Measurements from ENCODE around the gene FBXW4. TPM values are rescaled to one million over a fixed set of nuclear protein-coding genes. Genes with fewer than 3 reads are reported as not detected.
A peak's percentile ranks its signal among the peaks of the same experiment; 100 is the strongest.

Gene FBXW4
- total and polyA plus RNA-seq, 5 donors from 2014 or later, result 3.5 to 70.9 (median 5.9) TPM

DNA sequence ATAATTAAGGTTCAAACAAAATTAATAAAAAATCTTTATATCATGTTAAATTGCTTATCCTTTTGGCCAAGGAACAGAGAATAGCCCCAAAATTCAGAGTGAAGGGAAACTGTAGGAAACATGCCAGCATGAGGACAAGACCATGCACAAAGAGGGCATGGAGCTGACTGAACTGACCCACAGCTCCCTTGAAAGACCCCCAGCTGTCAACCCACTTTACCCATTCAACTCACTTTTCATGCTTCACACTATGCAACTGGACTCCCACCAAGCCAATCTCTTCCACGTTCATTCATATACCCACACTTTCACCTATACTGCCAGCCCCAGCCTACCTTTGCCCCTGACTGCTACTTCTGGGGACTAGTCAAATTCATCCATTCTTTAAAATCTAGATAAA lies 10.2 kb downstream of the FBXW4 start:
- H3K9me3 Mint-ChIP-seq, result peaks cover 0 to 2% (median 0%) of the 10 kb centered on the region in 7 donors
- H3K27ac Mint-ChIP-seq, result peak overlapping the region in 1 of 3 donors; percentile 43
- H3K4me1 Mint-ChIP-seq, result peaks cover 53 to 70% (median 62%) of the 10 kb centered on the region in 4 donors
- H3K36me3 Mint-ChIP-seq, result peaks cover 33% of the 10 kb centered on the region
- DNase-seq (no peak), ATAC-seq (ENCODE audit: low read depth in 2 of 2) (no peak)
- no peaks in the 10 kb centered on the region for H3K4me1 ChIP-seq (ENCODE audit: control insufficient read depth, insufficient read depth, low read length, poor library complexity, severe bottlenecking)
- no peak overlapping the region for H3K4me3 ChIP-seq (ENCODE audit: low read depth, low read length)
- no peaks in the 10 kb centered on the region for H3K27me3 ChIP-seq (ENCODE audit: control insufficient read depth, insufficient read depth, low read length)
- no peaks in the 10 kb centered on the region for H3K9me3 ChIP-seq (ENCODE audit: control insufficient read depth in 2 of 2, low read length in 2 of 2)
- no peak overlapping the region for H3K4me3 Mint-ChIP-seq
- peaks cover 14% of the 10 kb centered on the region for H3K36me3 ChIP-seq (ENCODE audit: control insufficient read depth, insufficient read depth, low read length)
- no peaks in the 10 kb centered on the region for H3K27me3 Mint-ChIP-seq
- no peak overlapping the region for H3K27ac ChIP-seq (ENCODE audit: insufficient read depth, low read length, poor library complexity, severe bottlenecking)

DNA sequence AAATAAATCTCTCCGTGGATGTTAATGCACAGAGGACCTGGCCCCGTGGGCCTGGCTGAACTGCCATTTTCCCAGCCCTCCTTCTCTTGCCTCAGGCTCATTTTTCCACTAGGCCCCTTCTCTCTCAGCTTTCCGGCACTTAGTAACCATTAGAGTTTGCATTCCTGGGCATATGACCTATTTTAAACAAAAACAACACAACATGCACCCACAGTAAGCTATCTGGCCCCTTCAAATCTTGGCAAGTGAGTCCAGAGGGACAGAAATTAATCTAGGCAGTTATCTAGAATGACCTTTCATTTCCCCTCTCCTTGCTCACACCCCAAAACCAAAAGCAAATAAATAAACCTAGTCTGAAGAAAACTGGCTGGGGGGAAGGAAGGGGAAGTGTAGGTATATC lies 11.7 kb downstream of the FBXW4 start:
- Histone ChIP-seq H3K36me3 (ENCODE audit: control insufficient read depth, insufficient read depth, low read length) (peaks cover 8% of the 10 kb centered on the region), H3K4me1 (ENCODE audit: control insufficient read depth, insufficient read depth, low read length, poor library complexity, severe bottlenecking) (no peaks in the 10 kb centered on the region), H3K4me3 (ENCODE audit: low read depth, low read length) (no peak overlapping the region), H3K9me3 (ENCODE audit: control insufficient read depth in 2 of 2, low read length in 2 of 2) (no peaks in the 10 kb centered on the region), H3K27me3 (ENCODE audit: control insufficient read depth, insufficient read depth, low read length) (no peaks in the 10 kb centered on the region), H3K27ac (ENCODE audit: insufficient read depth, low read length, poor library complexity, severe bottlenecking) (no peak overlapping the region)
- DNase-seq (no peak), ATAC-seq (ENCODE audit: low read depth in 2 of 2) (no peak)
- Mint-ChIP-seq H3K27me3 (no peaks in the 10 kb centered on the region), H3K27ac (no peak overlapping the region), H3K4me3 (peak overlapping the region in 1 of 4 donors; percentile 47), H3K4me1 (peaks cover 43 to 57% (median 50%) of the 10 kb centered on the region in 4 donors), H3K9me3 (peaks cover 0 to 2% (median 0%) of the 10 kb centered on the region in 7 donors), H3K36me3 (peaks cover 31% of the 10 kb centered on the region)

DNA sequence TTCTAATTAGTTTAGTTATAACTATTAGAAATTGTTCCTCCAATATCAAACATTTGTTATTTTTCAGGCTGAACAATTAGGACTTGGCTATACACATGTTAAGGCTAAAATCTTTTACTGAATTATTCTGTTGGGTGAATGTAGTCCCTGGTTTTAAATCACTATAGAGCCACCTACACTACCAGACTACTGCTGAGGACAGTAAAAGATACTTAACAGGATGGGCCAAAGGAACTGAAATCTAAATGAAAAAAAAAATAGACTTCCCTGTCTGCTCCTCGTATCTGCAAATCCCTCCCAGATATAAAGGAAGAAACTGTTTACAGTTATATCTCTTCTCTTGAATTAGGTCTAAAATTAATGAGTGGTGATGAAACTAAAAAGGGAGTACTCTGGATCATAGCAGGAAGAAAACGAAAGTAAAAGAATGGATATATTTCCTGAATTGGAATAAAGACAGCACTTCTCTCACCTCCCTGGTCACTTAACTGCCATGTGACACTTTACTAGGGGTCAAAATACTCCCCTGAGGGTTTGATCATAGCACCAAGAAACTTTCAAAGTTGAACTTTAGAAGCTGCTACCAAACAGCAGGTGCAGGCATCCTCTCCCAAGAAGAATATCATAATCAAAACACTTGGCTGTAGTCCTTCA lies 12.7 kb downstream of the FBXW4 start:
- Mint-ChIP-seq H3K27ac (no peak overlapping the region), H3K4me1 (peaks cover 43 to 53% (median 45%) of the 10 kb centered on the region in 4 donors), H3K4me3 (no peak overlapping the region), H3K27me3 (no peaks in the 10 kb centered on the region), H3K9me3 (peaks cover 0 to 2% (median 0%) of the 10 kb centered on the region in 7 donors), H3K36me3 (peaks cover 25% of the 10 kb centered on the region)
- DNase-seq (no peak), ATAC-seq (ENCODE audit: low read depth in 2 of 2) (no peak)
- Histone ChIP-seq H3K4me1 (ENCODE audit: control insufficient read depth, insufficient read depth, low read length, poor library complexity, severe bottlenecking) (no peaks in the 10 kb centered on the region), H3K9me3 (ENCODE audit: control insufficient read depth in 2 of 2, low read length in 2 of 2) (no peaks in the 10 kb centered on the region), H3K27me3 (ENCODE audit: control insufficient read depth, insufficient read depth, low read length) (no peaks in the 10 kb centered on the region), H3K27ac (ENCODE audit: insufficient read depth, low read length, poor library complexity, severe bottlenecking) (no peak overlapping the region), H3K4me3 (ENCODE audit: low read depth, low read length) (no peak overlapping the region), H3K36me3 (ENCODE audit: control insufficient read depth, insufficient read depth, low read length) (peaks cover 7% of the 10 kb centered on the region)

DNA sequence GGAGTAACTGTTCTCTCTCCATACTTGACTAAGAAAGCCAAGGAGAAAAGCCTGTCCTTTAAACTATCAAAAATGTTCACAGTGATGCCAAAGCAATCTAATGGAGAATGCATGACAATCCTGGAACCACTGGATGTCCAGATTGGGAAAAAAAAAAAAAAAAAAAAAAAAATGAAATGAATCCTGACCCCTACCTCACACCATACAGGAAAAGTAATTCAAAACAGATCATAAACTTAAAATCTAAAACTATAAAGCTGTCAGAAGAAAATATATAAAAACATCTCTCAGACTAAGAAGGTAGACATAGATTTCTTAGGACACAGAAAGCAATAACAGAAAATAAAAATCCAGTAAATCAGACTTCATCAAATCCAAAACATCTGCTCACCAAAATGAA lies 18.4 kb downstream of the FBXW4 start:
- Histone ChIP-seq H3K9me3 (ENCODE audit: control insufficient read depth in 2 of 2, low read length in 2 of 2) (no peaks in the 10 kb centered on the region), H3K4me1 (ENCODE audit: control insufficient read depth, insufficient read depth, low read length, poor library complexity, severe bottlenecking) (no peaks in the 10 kb centered on the region), H3K36me3 (ENCODE audit: control insufficient read depth, insufficient read depth, low read length) (peaks cover 50% of the 10 kb centered on the region), H3K27ac (ENCODE audit: insufficient read depth, low read length, poor library complexity, severe bottlenecking) (no peak overlapping the region), H3K27me3 (ENCODE audit: control insufficient read depth, insufficient read depth, low read length) (no peaks in the 10 kb centered on the region), H3K4me3 (ENCODE audit: low read depth, low read length) (no peak overlapping the region)
- Mint-ChIP-seq H3K36me3 (peaks cover 52% of the 10 kb centered on the region), H3K27ac (no peak overlapping the region), H3K4me1 (peaks cover 12 to 21% (median 17%) of the 10 kb centered on the region in 4 donors), H3K9me3 (peaks cover 0 to 3% (median 0%) of the 10 kb centered on the region in 7 donors), H3K4me3 (no peak overlapping the region), H3K27me3 (no peaks in the 10 kb centered on the region)
- DNase-seq (no peak), ATAC-seq (ENCODE audit: low read depth in 2 of 2) (no peak)

DNA sequence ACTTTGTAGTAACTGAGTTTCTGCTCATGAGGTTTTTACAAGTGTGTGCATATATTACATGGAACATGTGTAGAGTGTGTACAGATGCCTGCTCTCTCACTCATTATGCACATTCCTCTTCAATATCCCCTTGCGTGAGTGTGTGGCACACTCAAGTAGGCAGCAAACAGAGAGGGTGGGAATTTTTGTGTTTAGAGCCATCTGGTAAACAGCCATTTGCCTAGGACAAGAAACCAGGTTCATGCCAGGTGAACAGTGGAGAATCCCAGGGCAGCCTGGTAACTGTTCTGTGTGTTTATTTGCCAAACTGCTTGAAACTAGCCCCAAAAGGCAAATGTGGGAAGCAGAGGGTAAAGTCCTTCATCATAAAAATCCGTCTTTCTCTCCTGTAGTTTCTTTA lies 19.9 kb downstream of the FBXW4 start:
- Histone ChIP-seq H3K27ac (ENCODE audit: insufficient read depth, low read length, poor library complexity, severe bottlenecking) (no peak overlapping the region), H3K27me3 (ENCODE audit: control insufficient read depth, insufficient read depth, low read length) (no peaks in the 10 kb centered on the region), H3K4me3 (ENCODE audit: low read depth, low read length) (no peak overlapping the region), H3K4me1 (ENCODE audit: control insufficient read depth, insufficient read depth, low read length, poor library complexity, severe bottlenecking) (no peaks in the 10 kb centered on the region), H3K9me3 (ENCODE audit: control insufficient read depth in 2 of 2, low read length in 2 of 2) (no peaks in the 10 kb centered on the region), H3K36me3 (ENCODE audit: control insufficient read depth, insufficient read depth, low read length) (peaks cover 59% of the 10 kb centered on the region)
- Mint-ChIP-seq H3K9me3 (peaks cover 0 to 3% (median 0%) of the 10 kb centered on the region in 7 donors), H3K27ac (no peak overlapping the region), H3K27me3 (no peaks in the 10 kb centered on the region), H3K4me1 (peaks cover 11 to 21% (median 16%) of the 10 kb centered on the region in 4 donors), H3K4me3 (no peak overlapping the region), H3K36me3 (peaks cover 64% of the 10 kb centered on the region)
- DNase-seq (no peak), ATAC-seq (ENCODE audit: low read depth in 2 of 2) (no peak)

DNA sequence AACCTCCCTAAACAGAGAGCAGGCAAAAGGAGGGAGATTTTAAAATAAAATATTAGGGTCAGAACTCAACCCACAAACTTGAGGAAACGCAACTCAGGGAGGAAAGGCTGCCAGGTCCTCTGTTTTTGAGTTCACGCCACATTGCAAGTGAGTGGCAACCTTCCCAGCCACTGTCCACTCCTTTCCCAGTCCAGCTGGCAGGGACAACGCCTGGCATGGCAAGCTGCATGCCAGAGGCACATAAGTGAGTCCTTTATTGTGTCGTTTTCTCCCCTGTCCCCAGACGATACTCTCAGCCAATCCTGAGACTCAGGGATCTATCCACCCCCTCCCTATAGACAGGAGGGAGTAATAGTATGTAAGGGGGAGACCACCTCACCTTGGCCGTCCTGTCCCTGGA lies 22.4 kb downstream of the FBXW4 start:
- H3K36me3 Mint-ChIP-seq, result peaks cover 79% of the 10 kb centered on the region
- Histone ChIP-seq H3K4me1 (ENCODE audit: control insufficient read depth, insufficient read depth, low read length, poor library complexity, severe bottlenecking) (no peaks in the 10 kb centered on the region), H3K9me3 (ENCODE audit: control insufficient read depth in 2 of 2, low read length in 2 of 2) (no peaks in the 10 kb centered on the region), H3K27ac (ENCODE audit: insufficient read depth, low read length, poor library complexity, severe bottlenecking) (no peak overlapping the region), H3K27me3 (ENCODE audit: control insufficient read depth, insufficient read depth, low read length) (no peaks in the 10 kb centered on the region), H3K36me3 (ENCODE audit: control insufficient read depth, insufficient read depth, low read length) (peaks cover 80% of the 10 kb centered on the region), H3K4me3 (ENCODE audit: low read depth, low read length) (no peak overlapping the region)
- DNase-seq (no peak), ATAC-seq (ENCODE audit: low read depth in 2 of 2) (no peak)
- H3K27ac Mint-ChIP-seq, result no peak overlapping the region
- peaks cover 0 to 3% (median 0%) of the 10 kb centered on the region in 7 donors for H3K9me3 Mint-ChIP-seq
- peaks cover 7 to 22% (median 14%) of the 10 kb centered on the region in 4 donors for H3K4me1 Mint-ChIP-seq
- no peak overlapping the region for H3K4me3 Mint-ChIP-seq
- H3K27me3 Mint-ChIP-seq, result no peaks in the 10 kb centered on the region

DNA sequence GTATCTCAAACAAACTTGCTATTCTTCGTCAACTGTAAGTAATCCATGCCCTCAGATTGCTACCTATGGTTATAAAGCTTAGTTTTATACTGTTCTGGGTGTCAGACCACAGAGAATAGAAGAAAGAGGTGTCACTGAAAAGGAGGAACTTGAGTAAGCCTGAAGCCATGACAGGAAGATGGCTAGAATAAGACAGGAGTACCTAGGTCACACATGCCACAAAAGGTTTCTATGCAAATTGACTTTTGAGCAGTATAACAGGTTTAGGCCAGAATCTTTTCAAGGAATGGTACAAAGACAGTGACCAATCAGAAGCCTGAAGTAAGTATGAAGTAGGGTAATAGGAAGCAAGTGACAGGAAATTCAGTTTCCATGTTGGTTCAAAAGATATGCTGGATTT lies 23.5 kb downstream of the FBXW4 start:
- Mint-ChIP-seq H3K36me3 (peaks cover 73% of the 10 kb centered on the region), H3K4me1 (peaks cover 0 to 22% (median 8%) of the 10 kb centered on the region in 4 donors)

DNA sequence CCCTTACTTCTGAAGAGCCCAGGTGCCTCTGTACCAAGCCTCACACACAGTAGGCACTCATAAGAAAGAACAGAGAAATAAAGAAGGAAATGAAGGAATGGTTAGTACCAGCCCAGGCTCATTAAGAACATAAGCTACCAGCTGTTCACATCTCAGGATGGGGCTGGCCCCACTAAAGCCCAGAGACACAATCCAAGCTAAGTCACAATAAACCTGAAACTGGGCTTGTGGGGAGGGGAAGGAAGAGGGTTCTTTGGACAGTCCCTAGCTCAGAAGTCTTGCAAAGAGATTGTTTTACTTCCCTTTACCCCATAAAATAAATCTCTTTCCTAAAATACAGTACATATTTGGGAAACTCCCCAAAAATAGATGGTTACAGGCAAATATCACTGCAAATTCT lies 24.3 kb downstream of the FBXW4 start:
- Histone ChIP-seq H3K36me3 (ENCODE audit: control insufficient read depth, insufficient read depth, low read length) (peaks cover 79% of the 10 kb centered on the region), H3K4me1 (ENCODE audit: control insufficient read depth, insufficient read depth, low read length, poor library complexity, severe bottlenecking) (no peaks in the 10 kb centered on the region), H3K27ac (ENCODE audit: insufficient read depth, low read length, poor library complexity, severe bottlenecking) (no peak overlapping the region), H3K27me3 (ENCODE audit: control insufficient read depth, insufficient read depth, low read length) (no peaks in the 10 kb centered on the region), H3K4me3 (ENCODE audit: low read depth, low read length) (no peak overlapping the region), H3K9me3 (ENCODE audit: control insufficient read depth in 2 of 2, low read length in 2 of 2) (no peaks in the 10 kb centered on the region)
- Mint-ChIP-seq H3K27me3 (no peaks in the 10 kb centered on the region), H3K27ac (peak overlapping the region in 1 of 3 donors; percentile 1), H3K9me3 (no peaks in the 10 kb centered on the region), H3K36me3 (peaks cover 72% of the 10 kb centered on the region), H3K4me3 (no peak overlapping the region), H3K4me1 (peaks cover 0 to 25% (median 8%) of the 10 kb centered on the region in 4 donors)
- ATAC-seq (ENCODE audit: low read depth in 2 of 2) (no peak), DNase-seq (no peak)

More for the DNA sequence above, 23.5 kb downstream of the FBXW4 start:
- Mint-ChIP-seq H3K9me3 (no peaks in the 10 kb centered on the region), H3K27me3 (no peaks in the 10 kb centered on the region), H3K4me3 (no peak overlapping the region), H3K27ac (no peak overlapping the region)
- H3K4me1 ChIP-seq (ENCODE audit: control insufficient read depth, insufficient read depth, low read length, poor library complexity, severe bottlenecking), result no peaks in the 10 kb centered on the region
- DNase-seq (no peak), ATAC-seq (ENCODE audit: low read depth in 2 of 2) (no peak)
- no peak overlapping the region for H3K4me3 ChIP-seq (ENCODE audit: low read depth, low read length)
- no peaks in the 10 kb centered on the region for H3K9me3 ChIP-seq (ENCODE audit: control insufficient read depth in 2 of 2, low read length in 2 of 2)
- peaks cover 79% of the 10 kb centered on the region for H3K36me3 ChIP-seq (ENCODE audit: control insufficient read depth, insufficient read depth, low read length)
- no peaks in the 10 kb centered on the region for H3K27me3 ChIP-seq (ENCODE audit: control insufficient read depth, insufficient read depth, low read length)
- H3K27ac ChIP-seq (ENCODE audit: insufficient read depth, low read length, poor library complexity, severe bottlenecking), result no peak overlapping the region
